IgD-negative memory B cell (primary cell): ENCODE measurements around the gene MFRP. TPM values are rescaled to one million over a fixed set of nuclear protein-coding genes. Genes with fewer than 3 reads are reported as not detected.

ENCODE experiments used
- H3K27ac Mint-ChIP-seq, 3 donors: one replicate each; pipeline ENCODE4 v1.8.0; 2020 to 2022; ENCODE audit warnings: mild to moderate bottlenecking in 3 of 3, mixed read lengths in 3 of 3, moderate library complexity in 1 of 3
- H3K27me3 Mint-ChIP-seq: one replicate; pipeline ENCODE4 v1.8.0; 2021; ENCODE audit warnings: mixed read lengths
- H3K36me3 Mint-ChIP-seq: one replicate; pipeline ENCODE4 v1.8.0; 2020; ENCODE audit warnings: mild to moderate bottlenecking, mixed read lengths
- H3K4me1 Mint-ChIP-seq, 3 donors: one replicate each; pipeline ENCODE4 v1.8.0; 2020 to 2022; ENCODE audit warnings: mixed read lengths in 3 of 3, mild to moderate bottlenecking in 1 of 3
- H3K4me3 Mint-ChIP-seq, 4 donors: one replicate each; pipeline ENCODE4 v1.8.0; 2020 to 2022; ENCODE audit warnings: mild to moderate bottlenecking in 4 of 4, mixed read lengths in 4 of 4, moderate library complexity in 3 of 4
- H3K9me3 Mint-ChIP-seq, 3 donors: one replicate each; pipeline ENCODE4 v1.8.0; 2020 to 2021; ENCODE audit warnings: mixed read lengths in 3 of 3, mild to moderate bottlenecking in 1 of 3
- polyA plus RNA-seq: library from polyadenylated mRNA; unstranded; fragments of 300-500 nt; fragmentation: Illumina TruSeq; gene quantifications from one replicate; pipeline ENCODE4 v1.2.3, GENCODE V29; 2021

The MFRP gene
- polyA plus RNA-seq, 1 donor from 2014 or later: not detected

GRCh38 chr11:119315131-119316015 lies 31.1 kb downstream of the MFRP start:
- Mint-ChIP-seq H3K27ac (peak overlapping the region in 1 of 3 donors; percentile 7), H3K36me3 (no peaks in the 10 kb centered on the region), H3K4me3 (peak overlapping the region; percentile 77 to 93 (median 85)), H3K4me1 (peaks cover 6 to 18% (median 11%) of the 10 kb centered on the region in 3 donors), H3K27me3 (peaks cover 31% of the 10 kb centered on the region), H3K9me3 (no peaks in the 10 kb centered on the region)

- H3K9me3 Mint-ChIP-seq: no peaks in the 10 kb centered on the region
- H3K36me3 Mint-ChIP-seq: peaks cover under 1% of the 10 kb centered on the region
- H3K27ac Mint-ChIP-seq: peak overlapping the region in 2 of 3 donors; percentile 7 to 44
- peaks cover 30% of the 10 kb centered on the region for H3K27me3 Mint-ChIP-seq
- peaks cover 6 to 16% (median 10%) of the 10 kb centered on the region in 3 donors for H3K4me1 Mint-ChIP-seq
- H3K4me3 Mint-ChIP-seq: peak overlapping the region; percentile 31 to 93 (median 78)
These were observed 31.8 kb downstream of the MFRP start for GRCh38 chr11:119314726-119315125.

GRCh38 chr11:119310682-119311052 lies 35.8 kb downstream of the MFRP start:
- Mint-ChIP-seq H3K4me1 (peaks cover 0 to 8% (median 3%) of the 10 kb centered on the region in 3 donors), H3K27ac (no peak overlapping the region), H3K9me3 (no peaks in the 10 kb centered on the region), H3K27me3 (peaks cover 16% of the 10 kb centered on the region), H3K36me3 (peaks cover 4% of the 10 kb centered on the region), H3K4me3 (no peak overlapping the region)

DNA sequence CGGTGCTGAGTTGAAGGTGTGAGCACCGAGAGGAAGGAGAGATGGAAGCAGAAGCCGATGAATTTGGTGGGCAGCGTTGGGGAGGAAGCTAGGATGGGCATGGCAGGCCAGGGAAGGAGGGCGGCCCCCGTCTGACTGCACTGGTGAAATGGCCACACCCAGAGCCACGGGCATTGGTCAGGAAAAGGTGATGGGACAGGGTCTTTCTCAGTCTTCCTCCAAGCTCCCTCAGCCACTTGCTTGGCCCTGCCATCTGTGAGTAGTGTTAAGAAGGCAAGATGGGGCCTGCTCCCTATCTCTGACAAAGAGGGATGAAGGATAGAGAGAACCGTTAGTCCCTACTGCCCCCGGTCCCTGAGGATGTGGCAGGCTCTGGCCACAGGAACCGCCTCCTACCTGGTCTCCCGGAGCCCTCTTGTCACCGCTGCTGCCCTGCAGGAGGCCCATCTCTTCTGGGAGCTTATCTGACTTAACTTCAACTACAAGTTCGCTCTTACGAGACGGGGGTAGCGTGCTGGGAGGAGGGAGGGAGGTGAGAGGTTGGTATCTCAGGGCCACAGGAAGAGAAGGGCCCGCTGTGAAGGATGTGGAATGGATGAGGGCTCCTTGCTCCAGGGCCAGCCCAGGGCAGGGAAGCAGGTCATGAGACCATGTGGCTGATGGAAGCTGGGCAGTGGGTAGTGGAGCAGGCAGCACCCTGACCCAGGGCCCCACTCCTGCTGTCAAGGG lies 36.4 kb downstream of the MFRP start:
- no peaks in the 10 kb centered on the region for H3K9me3 Mint-ChIP-seq
- no peak overlapping the region for H3K4me3 Mint-ChIP-seq
- H3K27ac Mint-ChIP-seq: peak overlapping the region in 1 of 3 donors; percentile 7
- peaks cover 0 to 5% (median 3%) of the 10 kb centered on the region in 3 donors for H3K4me1 Mint-ChIP-seq
- H3K27me3 Mint-ChIP-seq: peaks cover 12% of the 10 kb centered on the region
- H3K36me3 Mint-ChIP-seq: peaks cover 5% of the 10 kb centered on the region

- no peak overlapping the region for H3K4me3 Mint-ChIP-seq
- H3K27ac Mint-ChIP-seq: peak overlapping the region in 2 of 3 donors; percentile 7 to 67
- peaks cover 0 to 1% (median 0%) of the 10 kb centered on the region in 3 donors for H3K4me1 Mint-ChIP-seq
- H3K27me3 Mint-ChIP-seq: peaks cover 5% of the 10 kb centered on the region
- H3K9me3 Mint-ChIP-seq: no peaks in the 10 kb centered on the region
- peaks cover 8% of the 10 kb centered on the region for H3K36me3 Mint-ChIP-seq
These were observed 37.1 kb downstream of the MFRP start for GRCh38 chr11:119309411-119309810.

GRCh38 chr11:119307974-119308373 lies 38.5 kb downstream of the MFRP start:
- Mint-ChIP-seq H3K27me3 (peaks cover 1% of the 10 kb centered on the region), H3K36me3 (peaks cover 14% of the 10 kb centered on the region), H3K9me3 (no peaks in the 10 kb centered on the region), H3K4me3 (no peak overlapping the region), H3K4me1 (peaks cover 0 to 1% (median 0%) of the 10 kb centered on the region in 3 donors), H3K27ac (no peak overlapping the region)

DNA sequence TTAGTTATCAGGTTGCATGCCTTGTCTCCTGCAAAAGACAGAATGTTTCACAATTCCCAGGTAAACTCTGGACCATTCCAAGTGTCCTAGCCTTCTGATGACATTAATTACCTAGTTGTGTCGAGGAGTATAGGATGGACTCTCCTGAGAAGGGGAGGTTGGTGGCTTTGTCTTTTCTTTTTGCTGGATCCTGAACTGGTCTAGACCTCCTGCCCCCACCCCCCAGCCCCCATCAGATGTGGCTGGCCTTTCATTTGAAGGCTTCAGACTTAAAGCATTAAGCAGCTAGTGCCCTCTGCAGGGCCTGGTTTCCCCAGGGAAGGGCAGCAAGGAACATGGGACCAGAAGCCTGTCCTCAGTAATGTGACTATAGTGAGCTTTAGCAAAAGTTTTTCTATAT lies 39.3 kb downstream of the MFRP start:
- H3K4me3 Mint-ChIP-seq: no peak overlapping the region
- peaks cover 18% of the 10 kb centered on the region for H3K36me3 Mint-ChIP-seq
- peaks cover 0 to 1% (median 0%) of the 10 kb centered on the region in 3 donors for H3K4me1 Mint-ChIP-seq
- H3K27me3 Mint-ChIP-seq: no peaks in the 10 kb centered on the region
- no peak overlapping the region for H3K27ac Mint-ChIP-seq
- no peaks in the 10 kb centered on the region for H3K9me3 Mint-ChIP-seq

DNA sequence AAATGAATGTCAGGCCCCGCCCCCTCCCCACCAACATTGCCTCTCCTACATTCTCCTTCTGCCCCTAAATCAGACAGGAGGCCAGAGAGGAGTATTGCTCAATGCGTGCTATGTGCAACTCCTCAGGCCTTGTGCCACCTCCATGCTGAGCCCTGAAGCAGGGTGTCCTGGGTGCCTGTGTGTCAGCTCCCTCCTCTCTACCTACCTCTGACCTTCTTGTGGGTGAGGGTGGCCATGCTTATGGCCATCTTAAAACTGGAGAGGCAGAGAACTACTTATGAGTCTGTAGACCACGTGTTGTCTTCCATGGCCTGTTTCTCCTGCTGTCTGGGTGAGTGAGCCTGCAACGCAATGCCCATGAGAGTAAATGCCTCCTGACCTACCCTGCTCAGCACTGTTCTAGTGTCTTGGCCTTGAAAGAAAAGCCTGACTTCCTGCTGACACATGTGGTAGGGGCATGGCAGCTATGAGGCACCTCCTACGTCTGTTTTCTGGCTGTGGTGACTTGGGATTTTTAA lies 40.1 kb downstream of the MFRP start:
- H3K4me1 Mint-ChIP-seq: peaks cover 0 to 1% (median 0%) of the 10 kb centered on the region in 3 donors
- peaks cover 19% of the 10 kb centered on the region for H3K36me3 Mint-ChIP-seq
- H3K4me3 Mint-ChIP-seq: no peak overlapping the region
- no peaks in the 10 kb centered on the region for H3K27me3 Mint-ChIP-seq
- peak overlapping the region in 1 of 3 donors; percentile 67 for H3K27ac Mint-ChIP-seq
- no peaks in the 10 kb centered on the region for H3K9me3 Mint-ChIP-seq

GRCh38 chr11:119305556-119306372 lies 40.7 kb downstream of the MFRP start:
- peaks cover 20% of the 10 kb centered on the region for H3K36me3 Mint-ChIP-seq
- H3K27ac Mint-ChIP-seq: peak overlapping the region in 2 of 3 donors; percentile 53 to 67
- no peak overlapping the region for H3K4me3 Mint-ChIP-seq
- no peaks in the 10 kb centered on the region for H3K27me3 Mint-ChIP-seq
- no peaks in the 10 kb centered on the region for H3K9me3 Mint-ChIP-seq
- H3K4me1 Mint-ChIP-seq: peaks cover 0 to 1% (median 0%) of the 10 kb centered on the region in 3 donors

- Mint-ChIP-seq H3K27ac (no peak overlapping the region), H3K9me3 (no peaks in the 10 kb centered on the region), H3K36me3 (peaks cover 18% of the 10 kb centered on the region), H3K27me3 (no peaks in the 10 kb centered on the region), H3K4me3 (no peak overlapping the region), H3K4me1 (no peaks in the 10 kb centered on the region)
These were observed 43.2 kb downstream of the MFRP start for GRCh38 chr11:119303227-119303718.

GRCh38 chr11:119300198-119300964 lies 46.1 kb downstream of the MFRP start:
- Mint-ChIP-seq H3K27me3 (no peaks in the 10 kb centered on the region), H3K4me1 (no peaks in the 10 kb centered on the region), H3K27ac (no peak overlapping the region), H3K9me3 (no peaks in the 10 kb centered on the region), H3K36me3 (peaks cover 19% of the 10 kb centered on the region), H3K4me3 (no peak overlapping the region)

DNA sequence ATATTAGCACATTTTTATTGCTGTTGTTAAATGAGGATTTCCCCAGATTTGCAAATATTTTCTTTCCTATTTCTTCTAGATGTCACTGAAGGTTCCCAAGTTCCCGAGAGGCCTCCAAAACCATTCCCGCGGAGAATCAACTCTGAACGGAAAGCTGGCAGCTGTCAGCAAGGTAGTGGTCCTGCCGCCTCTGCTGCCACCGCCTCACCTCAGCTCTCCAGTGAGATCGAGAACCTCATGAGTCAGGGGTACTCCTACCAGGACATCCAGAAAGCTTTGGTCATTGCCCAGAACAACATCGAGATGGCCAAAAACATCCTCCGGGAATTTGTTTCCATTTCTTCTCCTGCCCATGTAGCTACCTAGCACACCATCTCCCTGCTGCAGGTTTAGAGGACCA lies 47.1 kb downstream of the MFRP start:
- no peak overlapping the region for H3K27ac Mint-ChIP-seq
- H3K36me3 Mint-ChIP-seq: peaks cover 14% of the 10 kb centered on the region

DNA sequence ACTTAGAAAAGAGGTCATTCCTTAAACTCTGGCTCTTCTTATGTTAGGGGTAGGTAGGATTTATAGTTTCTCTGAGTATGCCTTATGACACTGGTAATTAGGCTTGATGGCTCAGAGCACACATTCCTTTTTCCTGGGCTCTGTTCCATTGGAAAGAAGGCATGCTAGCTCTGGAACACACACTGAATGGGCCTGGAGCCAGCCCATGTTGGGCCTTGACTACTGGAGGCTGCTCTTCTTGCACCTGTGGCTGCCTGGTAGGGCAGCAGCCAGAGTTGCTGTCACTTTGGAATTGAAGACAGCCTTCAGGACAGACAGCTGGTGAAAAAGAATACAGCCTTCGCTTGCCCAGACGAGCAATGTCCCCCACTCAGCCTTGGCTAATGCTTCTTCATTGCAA lies 47.8 kb downstream of the MFRP start:
- Mint-ChIP-seq H3K36me3 (peaks cover 12% of the 10 kb centered on the region), H3K4me3 (no peak overlapping the region), H3K4me1 (no peaks in the 10 kb centered on the region), H3K27me3 (no peaks in the 10 kb centered on the region), H3K27ac (no peak overlapping the region), H3K9me3 (no peaks in the 10 kb centered on the region)

More for the DNA sequence above, 47.1 kb downstream of the MFRP start:
- Mint-ChIP-seq H3K4me1 (no peaks in the 10 kb centered on the region), H3K9me3 (no peaks in the 10 kb centered on the region), H3K4me3 (no peak overlapping the region), H3K27me3 (no peaks in the 10 kb centered on the region)

- Mint-ChIP-seq H3K27ac (no peak overlapping the region), H3K36me3 (peaks cover 11% of the 10 kb centered on the region), H3K4me1 (no peaks in the 10 kb centered on the region)
These were observed 48.6 kb downstream of the MFRP start for GRCh38 chr11:119297938-119298337.

More at GRCh38 chr11:119297938-119298337, 48.6 kb downstream of the MFRP start:
- Mint-ChIP-seq H3K27me3 (no peaks in the 10 kb centered on the region), H3K9me3 (no peaks in the 10 kb centered on the region), H3K4me3 (no peak overlapping the region)
